Caco-2 (cell line): ENCODE measurements around the gene ZNF611. TPM values are rescaled to one million over a fixed set of nuclear protein-coding genes. Genes with fewer than 3 reads are reported as not detected.

Source experiments
- BruUV-seq: library from RNA; stranded (reverse); fragments of 400-500 nt; replicated peaks from 2 replicates; lab custom pipeline; 2021; lab: Mats Ljungman, UMichigan
- CTCF ChIA-PET: fragments of 300-600 bp; sonication (Branson Sonifier 250); formaldehyde crosslinking; loops from one replicate; lab custom pipeline; 2022; ENCODE audit warnings: antibody characterized with exemption; lab: Charles Lee
- POLR2A ChIA-PET: fragments of 300-600 bp; sonication (Branson Sonifier 250); formaldehyde crosslinking; loops from one replicate; lab custom pipeline; 2022; ENCODE audit warnings: antibody characterized with exemption; lab: Charles Lee
- DNase-seq, 2 experiments: peaks; one replicate each; pipeline versions ENCODE4 v3.0.0 to v3.0.0-alpha.2; 2020 to 2022
- H3K27me3 ChIP-seq: replicated peaks from 2 replicates; pipeline ENCODE4 v1.6.0; 2011; ENCODE audit warnings: low read length; ENCODE audit not compliant: control insufficient read depth, insufficient read depth
- H3K36me3 ChIP-seq: 2 replicates; pipeline ENCODE4 v1.5.1; 2011; ENCODE audit warnings: low read length; ENCODE audit not compliant: control insufficient read depth, insufficient read depth
- H3K4me1 ChIP-seq: fragments of 250-450 bp; sonication (Bioruptor Pico); 2 replicates; pipeline ENCODE4 v1.5.1; 2020; ENCODE audit warnings: mild to moderate bottlenecking
- H3K4me3 ChIP-seq: 2 replicates; pipeline ENCODE4 v1.5.1; 2011; ENCODE audit warnings: low read depth, mild to moderate bottlenecking, control low read depth, low read length
- H3K9me3 ChIP-seq: fragments of 250-450 bp; sonication (Bioruptor Pico); 2 replicates; pipeline ENCODE4 v1.5.1; 2020; ENCODE audit warnings: mild to moderate bottlenecking, moderate library complexity
- H3K27ac Mint-ChIP-seq: one replicate; pipeline ENCODE4 v1.8.0; 2022; ENCODE audit warnings: mixed read lengths; ENCODE audit not compliant: unreplicated experiment
- H3K27me3 Mint-ChIP-seq: one replicate; pipeline ENCODE4 v1.8.0; 2022; ENCODE audit warnings: mixed read lengths; ENCODE audit not compliant: insufficient read depth, unreplicated experiment
- H3K36me3 Mint-ChIP-seq: one replicate; pipeline ENCODE4 v1.8.0; 2022; ENCODE audit warnings: mild to moderate bottlenecking, mixed read lengths; ENCODE audit not compliant: insufficient read depth, unreplicated experiment
- H3K4me1 Mint-ChIP-seq: one replicate; pipeline ENCODE4 v1.8.0; 2022; ENCODE audit warnings: low read depth, mixed read lengths; ENCODE audit not compliant: unreplicated experiment
- H3K4me3 Mint-ChIP-seq: one replicate; pipeline ENCODE4 v1.8.0; 2022; ENCODE audit warnings: mild to moderate bottlenecking, moderate library complexity, mixed read lengths; ENCODE audit not compliant: unreplicated experiment
- H3K9me3 Mint-ChIP-seq: one replicate; pipeline ENCODE4 v1.8.0; 2022; ENCODE audit warnings: mixed read lengths; ENCODE audit not compliant: unreplicated experiment
- CTCF ChIP-seq, 2 experiments: fragments of 200-600 bp in 1 of 2; IDR thresholded peaks; 1 replicate in 1 of 2; 2 replicates in 1 of 2; pipeline versions ENCODE4 v1.5.1 to v1.8.0; 2011 to 2022; ENCODE audit warnings: antibody characterized with exemption in 1 of 2, control low read depth in 1 of 2, inconsistent platforms in 1 of 2, low read depth in 1 of 2, low read length in 1 of 2, mild to moderate bottlenecking in 1 of 2, moderate library complexity in 1 of 2; ENCODE audit not compliant: insufficient read depth in 1 of 2, severe bottlenecking in 1 of 2, unreplicated experiment in 1 of 2
- intact Hi-C: fragments of 100-400 bp; cut with micrococcal nuclease; formaldehyde crosslinking; loops from one replicate; pipeline ENCODE4 v1.10.0; 2022; ENCODE audit not compliant: unreplicated experiment
- total RNA-seq: library from RNA; stranded (reverse); gene quantifications from 2 replicates; pipeline ENCODE4 v1.2.3, GENCODE V29; 2022

The ZNF611 gene
- total RNA-seq, 1 experiment from 2014 or later: 27.5 TPM

GRCh38 chr19:52691737-52692136, 43.1 kb downstream of the ZNF611 start:
- TF ChIP-seq CTCF (IDR thresholded peaks at IDR 0.05; ENCODE audit: insufficient read depth in 1 of 2, low read depth in 1 of 2, low read length in 1 of 2, severe bottlenecking in 1 of 2, unreplicated experiment in 1 of 2): no peak
- ChIA-PET CTCF (no interaction called here), POLR2A (no interaction called here)
- no peaks in the 10 kb centered on the region for H3K27me3 Mint-ChIP-seq
- H3K4me1 ChIP-seq: 0 out of 2 replicates have a peak, but pooled peaks cover 9% of the 10 kb centered on the region
- H3K4me3 ChIP-seq: no peak overlapping the region
- H3K36me3 ChIP-seq: no peaks in the 10 kb centered on the region; the same call in 1 of the 2 replicates
- intact Hi-C loops: loop anchor here (2.0 kb wide), 1 partner anchor 43 kb away; the partner anchor contains the start of gene ZNF611
- no TSS peak for BruUV-seq
- H3K9me3 ChIP-seq: peaks cover 3% of the 10 kb centered on the region; the same call in 1 of the 2 replicates
- H3K36me3 Mint-ChIP-seq: peaks cover 36% of the 10 kb centered on the region
- H3K9me3 Mint-ChIP-seq: peaks cover 10% of the 10 kb centered on the region
- H3K27ac Mint-ChIP-seq: no peak overlapping the region
- no peak overlapping the region for H3K4me3 Mint-ChIP-seq
- peaks cover 26% of the 10 kb centered on the region for H3K4me1 Mint-ChIP-seq
- DNase-seq: no peak
- no peaks in the 10 kb centered on the region for H3K27me3 ChIP-seq

DNA sequence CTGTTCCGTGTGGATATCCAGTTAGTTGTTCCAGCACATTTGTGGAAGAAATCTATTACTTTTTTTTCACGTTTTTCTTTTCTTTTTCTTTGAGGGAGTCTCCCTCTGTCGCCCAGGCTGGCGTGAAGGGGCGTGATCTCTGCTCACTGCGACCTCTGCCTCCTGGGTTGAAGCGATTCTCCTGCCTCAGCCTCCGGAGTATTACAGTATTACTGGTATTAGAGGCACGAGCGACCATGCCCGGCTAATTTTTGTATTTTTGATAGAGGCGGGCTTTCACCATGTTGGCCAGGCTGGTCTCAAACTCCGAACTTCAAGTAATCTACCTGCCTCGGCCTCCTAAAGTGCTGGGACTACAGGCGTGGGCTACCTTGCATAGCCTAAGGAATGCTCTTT, 43.6 kb downstream of the ZNF611 start:
- CTCF ChIA-PET: no interaction called here

More for the DNA sequence above, 43.6 kb downstream of the ZNF611 start:
- Mint-ChIP-seq H3K9me3 (peaks cover 10% of the 10 kb centered on the region), H3K4me3 (peak overlapping the region; percentile 80), H3K27me3 (no peaks in the 10 kb centered on the region), H3K36me3 (peaks cover 35% of the 10 kb centered on the region), H3K4me1 (peaks cover 26% of the 10 kb centered on the region), H3K27ac (peak overlapping the region; percentile 69)
- no peak overlapping the region for H3K4me3 ChIP-seq
- peaks cover 1% of the 10 kb centered on the region; the same call in 1 of the 2 replicates for H3K9me3 ChIP-seq
- no peak for DNase-seq
- POLR2A ChIA-PET: no interaction called here
- 0 out of 2 replicates have a peak, but pooled peaks cover 9% of the 10 kb centered on the region for H3K4me1 ChIP-seq
- no TSS peak for BruUV-seq
- no peak for TF ChIP-seq CTCF (IDR thresholded peaks at IDR 0.05; ENCODE audit: insufficient read depth in 1 of 2, low read depth in 1 of 2, low read length in 1 of 2, severe bottlenecking in 1 of 2, unreplicated experiment in 1 of 2)
- intact Hi-C loops: loop anchor here (2.0 kb wide), 1 partner anchor 44 kb away; the partner anchor contains the start of gene ZNF611
- no peaks in the 10 kb centered on the region for H3K27me3 ChIP-seq
- no peaks in the 10 kb centered on the region; the same call in 1 of the 2 replicates for H3K36me3 ChIP-seq
